Osteocyte (in vitro differentiated cells): ENCODE data around the gene ACOXL. TPM values are rescaled to one million over a fixed set of nuclear protein-coding genes. Genes with fewer than 3 reads are reported as not detected.
"Not testable (repeated sequence)": the region's sequence is repeated elsewhere in the genome, so short reads cannot be mapped to it uniquely, and the experiment has no call there.

Experiments
- DNase-seq: peaks from one replicate; pipeline ENCODE4 v3.0.0; 2021; ENCODE audit warnings: mixed read lengths; ENCODE audit not compliant: unreplicated experiment; ENCODE audit errors: extremely low spot score
- H3K27ac Mint-ChIP-seq: one replicate; pipeline ENCODE4 v1.8.0; 2021; ENCODE audit warnings: mild to moderate bottlenecking, mixed read lengths; ENCODE audit not compliant: unreplicated experiment
- H3K27me3 Mint-ChIP-seq: one replicate; pipeline ENCODE4 v1.8.0; 2021; ENCODE audit warnings: mixed read lengths; ENCODE audit not compliant: unreplicated experiment
- H3K36me3 Mint-ChIP-seq: one replicate; pipeline ENCODE4 v1.8.0; 2021; ENCODE audit warnings: mixed read lengths; ENCODE audit not compliant: unreplicated experiment
- H3K4me1 Mint-ChIP-seq: one replicate; pipeline ENCODE4 v1.8.0; 2021; ENCODE audit warnings: mixed read lengths; ENCODE audit not compliant: unreplicated experiment
- H3K4me3 Mint-ChIP-seq: one replicate; pipeline ENCODE4 v1.8.0; 2021; ENCODE audit warnings: mild to moderate bottlenecking, moderate library complexity, mixed read lengths; ENCODE audit not compliant: unreplicated experiment
- H3K9me3 Mint-ChIP-seq: one replicate; pipeline ENCODE4 v1.8.0; 2021; ENCODE audit warnings: mixed read lengths; ENCODE audit not compliant: unreplicated experiment
- CTCF ChIP-seq: fragments of 200-600 bp; sonication (generic); IDR thresholded peaks from 2 replicates; pipeline ENCODE4 v1.5.0; 2021; ENCODE audit warnings: antibody characterized with exemption, mild to moderate bottlenecking, moderate library complexity
- total RNA-seq: library from RNA; stranded (reverse); gene quantifications from 2 replicates; pipeline ENCODE4 v1.2.1, GENCODE V29; 2021

The ACOXL gene
- total RNA-seq, 1 donor from 2014 or later, result not detected

GRCh38 chr2:111066062-111066593, 333.8 kb downstream of the ACOXL start:
- H3K9me3 Mint-ChIP-seq, result peaks cover 6% of the 10 kb centered on the region
- H3K4me1 Mint-ChIP-seq, result peaks cover 9% of the 10 kb centered on the region
- no peaks in the 10 kb centered on the region for H3K36me3 Mint-ChIP-seq
- H3K4me3 Mint-ChIP-seq, result no peak overlapping the region
- peaks cover 56% of the 10 kb centered on the region for H3K27me3 Mint-ChIP-seq
- DNase-seq, result no peak
- H3K27ac Mint-ChIP-seq, result no peak overlapping the region
- no peak for TF ChIP-seq CTCF

GRCh38 chr2:111068435-111069058, 336.2 kb downstream of the ACOXL start:
- no peak for TF ChIP-seq CTCF
- Mint-ChIP-seq H3K4me3 (no peak overlapping the region), H3K9me3 (peaks cover 3% of the 10 kb centered on the region), H3K27ac (no peak overlapping the region), H3K36me3 (no peaks in the 10 kb centered on the region), H3K4me1 (peaks cover 29% of the 10 kb centered on the region), H3K27me3 (peaks cover 32% of the 10 kb centered on the region)
- DNase-seq, result no peak

GRCh38 chr2:111069722-111070121, 337.3 kb downstream of the ACOXL start:
- no peak for DNase-seq
- no peak overlapping the region for H3K27ac Mint-ChIP-seq
- no peak overlapping the region for H3K4me3 Mint-ChIP-seq
- no peaks in the 10 kb centered on the region for H3K36me3 Mint-ChIP-seq
- peaks cover 26% of the 10 kb centered on the region for H3K27me3 Mint-ChIP-seq
- TF ChIP-seq CTCF, result no peak
- peaks cover 10% of the 10 kb centered on the region for H3K9me3 Mint-ChIP-seq
- peaks cover 29% of the 10 kb centered on the region for H3K4me1 Mint-ChIP-seq

- Mint-ChIP-seq H3K36me3 (peaks cover 2% of the 10 kb centered on the region), H3K9me3 (peaks cover 21% of the 10 kb centered on the region), H3K27ac (peak overlapping the region; percentile 84), H3K4me1 (peaks cover 29% of the 10 kb centered on the region), H3K4me3 (peak overlapping the region; percentile 42), H3K27me3 (peaks cover 16% of the 10 kb centered on the region)
- no peak for DNase-seq
- TF ChIP-seq CTCF, result no peak
Measured at GRCh38 chr2:111071600-111072171, 339.3 kb downstream of the ACOXL start.

- peaks cover 3% of the 10 kb centered on the region for H3K36me3 Mint-ChIP-seq
- peaks cover 29% of the 10 kb centered on the region for H3K4me1 Mint-ChIP-seq
- no peak for DNase-seq
- H3K27me3 Mint-ChIP-seq, result peaks cover 19% of the 10 kb centered on the region
- H3K4me3 Mint-ChIP-seq, result no peak overlapping the region
- H3K9me3 Mint-ChIP-seq, result peaks cover 24% of the 10 kb centered on the region
- H3K27ac Mint-ChIP-seq, result peak overlapping the region; percentile 84
- no peak for TF ChIP-seq CTCF
Measured at GRCh38 chr2:111072220-111072871, 340.0 kb downstream of the ACOXL start.

- H3K36me3 Mint-ChIP-seq, result not testable (repeated sequence)
- peaks cover 77% of the 10 kb centered on the region for H3K27me3 Mint-ChIP-seq
Measured at GRCh38 chr2:111082659-111083058, 350.3 kb downstream of the ACOXL start.

More at GRCh38 chr2:111082659-111083058, 350.3 kb downstream of the ACOXL start:
- not testable (repeated sequence) for H3K4me1 Mint-ChIP-seq, H3K4me3 Mint-ChIP-seq, H3K27ac Mint-ChIP-seq, DNase-seq
- peaks cover 12% of the 10 kb centered on the region for H3K9me3 Mint-ChIP-seq
